Right lobe of liver (tissue), 6 donors: Measurements from ENCODE around the gene ECI1. TPM values are rescaled to one million over a fixed set of nuclear protein-coding genes. Genes with fewer than 3 reads are reported as not detected.
"Not testable (repeated sequence)": the region's sequence is repeated elsewhere in the genome, so short reads cannot be mapped to it uniquely, and the experiment has no call there.

Experiments
- ATAC-seq, 4 donors: fragments of 200-7000 bp; cut with Tn5 transposase; one replicate each; pipeline ENCODE4 v1.9.1; 2020; ENCODE audit warnings: mild to moderate bottlenecking in 4 of 4, moderate library complexity in 4 of 4
- DNase-seq, 3 donors: peaks; one replicate each; pipeline ENCODE4 v3.0.0-alpha.2; 2020
- H3K27ac ChIP-seq, 3 donors: fragments of 200-600 bp; one replicate each; pipeline ENCODE4 v1.8.0; 2022
- H3K27me3 ChIP-seq, 2 donors: fragments of 200-600 bp; one replicate each; pipeline ENCODE4 v1.8.0; 2022
- H3K36me3 ChIP-seq, 4 donors: fragments of 200-600 bp; sonication (generic) in 1 of 4; one replicate each; pipeline versions ENCODE4 v1.5.1 to v1.8.0; 2017 to 2022; ENCODE audit warnings: control low read depth in 1 of 4
- H3K4me1 ChIP-seq, 4 donors: fragments of 200-600 bp; sonication (generic) in 1 of 4; one replicate each; pipeline versions ENCODE4 v1.5.1 to v1.8.0; 2017 to 2022; ENCODE audit warnings: control low read depth in 1 of 4
- H3K4me3 ChIP-seq, 3 donors: fragments of 200-600 bp; one replicate each; pipeline ENCODE4 v1.8.0; 2022
- H3K9me3 ChIP-seq, 4 donors: fragments of 200-600 bp; sonication (generic) in 1 of 4; one replicate each; pipeline versions ENCODE4 v1.5.1 to v1.8.0; 2017 to 2022; ENCODE audit warnings: control low read depth in 1 of 4
- POLR2A ChIP-seq: fragments of 450-650 bp; IDR thresholded peaks from one replicate; pipeline ENCODE4 v1.6.1; 2017; ENCODE audit warnings: antibody characterized with exemption, mild to moderate bottlenecking
- WGBS: methylation state at CpG from one replicate; pipeline ENCODE4 v1.1.6; 2018; ENCODE audit warnings: low coverage, low lambda C conversion rate; ENCODE audit not compliant: insufficient coverage; ENCODE audit errors: missing lambda C conversion rate; 5-methylcytosine and 5-hydroxymethylcytosine counted together
- intact Hi-C, 2 donors: fragments of 100-400 bp; cut with DNase I; formaldehyde crosslinking; loops; one replicate each; pipeline versions ENCODE4 v1.11.2 to v1.14.1; 2022
- total RNA-seq, 6 experiments: library from RNA; depleted of rRNA in 2 of 6; stranded (reverse); fragments of >200 nt in 2 of 6; fragmentation: NEBNext Ultra II Directional in 3 of 6; extraction: Animal tissue kit (Norgen Biotek cat#: 25700) in 3 of 6; gene quantifications; one replicate each; pipeline versions ENCODE4 v1.1.0 to v1.2.4, GENCODE V29; 2016 to 2023
- TF ChIP-seq, protein P1 (sequence below), 4 donors: fragments of 200-600 bp in 3 of 4; fragments of 450-650 bp in 1 of 4; IDR thresholded peaks; one replicate each; pipeline versions ENCODE4 v1.5.1 to v1.8.0; 2016 to 2022; ENCODE audit warnings: antibody characterized with exemption in 4 of 4, mild to moderate bottlenecking in 2 of 4
- donor health status: DM: no; HTN: yes; CAD: no.
- donor health status: DM: no; HTN: no; CAD: no.
- donor health status: DM: no; HTN: no; CAD: no.
- donor health status: DM: no; HTN: yes; CAD: no.
- donor health status: DM: no; HTN: yes; CAD: no.

The ECI1 gene
- total RNA-seq, 6 experiments from 2014 or later = 68.1 to 150 (median 85.5) TPM

DNA sequence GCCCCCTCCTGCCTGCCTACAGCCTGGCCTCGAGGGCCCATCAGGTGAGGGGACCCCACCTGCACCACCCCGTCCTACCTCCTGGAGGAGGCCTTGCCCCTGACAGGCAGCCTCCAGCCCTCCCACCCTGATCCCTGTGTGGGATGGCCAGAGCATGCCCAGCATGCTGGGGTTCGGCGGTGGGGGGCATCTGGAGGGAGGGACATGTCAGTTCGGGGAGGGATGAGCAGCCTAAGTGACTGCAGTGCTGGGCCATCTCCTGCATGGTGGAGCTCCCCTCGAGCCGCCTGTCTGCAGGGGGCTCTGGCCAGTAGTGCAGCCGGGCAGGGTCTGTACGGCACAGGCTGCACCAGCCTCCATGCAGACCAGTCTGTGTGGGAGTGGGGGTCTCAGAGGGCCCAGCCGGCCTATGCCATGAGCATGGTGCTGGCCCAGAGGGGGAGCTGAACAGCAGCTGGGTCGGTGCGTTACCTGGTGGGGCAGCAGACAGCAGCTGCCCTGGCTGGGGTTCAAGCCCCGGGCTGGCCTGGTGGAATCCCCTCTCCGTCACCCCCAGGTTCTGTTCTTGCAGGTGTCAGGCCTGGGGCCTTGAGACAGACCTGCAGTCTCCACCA is 20.6 kb upstream of the ECI1 start:
- H3K4me3 ChIP-seq = no peak overlapping the region
- H3K27ac ChIP-seq = no peak overlapping the region
- TF ChIP-seq, protein P1, sequence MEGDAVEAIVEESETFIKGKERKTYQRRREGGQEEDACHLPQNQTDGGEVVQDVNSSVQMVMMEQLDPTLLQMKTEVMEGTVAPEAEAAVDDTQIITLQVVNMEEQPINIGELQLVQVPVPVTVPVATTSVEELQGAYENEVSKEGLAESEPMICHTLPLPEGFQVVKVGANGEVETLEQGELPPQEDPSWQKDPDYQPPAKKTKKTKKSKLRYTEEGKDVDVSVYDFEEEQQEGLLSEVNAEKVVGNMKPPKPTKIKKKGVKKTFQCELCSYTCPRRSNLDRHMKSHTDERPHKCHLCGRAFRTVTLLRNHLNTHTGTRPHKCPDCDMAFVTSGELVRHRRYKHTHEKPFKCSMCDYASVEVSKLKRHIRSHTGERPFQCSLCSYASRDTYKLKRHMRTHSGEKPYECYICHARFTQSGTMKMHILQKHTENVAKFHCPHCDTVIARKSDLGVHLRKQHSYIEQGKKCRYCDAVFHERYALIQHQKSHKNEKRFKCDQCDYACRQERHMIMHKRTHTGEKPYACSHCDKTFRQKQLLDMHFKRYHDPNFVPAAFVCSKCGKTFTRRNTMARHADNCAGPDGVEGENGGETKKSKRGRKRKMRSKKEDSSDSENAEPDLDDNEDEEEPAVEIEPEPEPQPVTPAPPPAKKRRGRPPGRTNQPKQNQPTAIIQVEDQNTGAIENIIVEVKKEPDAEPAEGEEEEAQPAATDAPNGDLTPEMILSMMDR (IDR thresholded peaks at IDR 0.05) = no peak
- TF ChIP-seq POLR2A = no peak
- H3K27me3 ChIP-seq = no peaks in the 10 kb centered on the region
- DNase-seq (no peak), ATAC-seq (no peak)
- intact Hi-C loops = no loop called here
- no CpG with 5 or more reads among the region's 14 CpGs for WGBS
- H3K9me3 ChIP-seq = no peaks in the 10 kb centered on the region
- peaks cover 0 to 9% (median 0%) of the 10 kb centered on the region in 4 donors for H3K4me1 ChIP-seq
- H3K36me3 ChIP-seq = no peaks in the 10 kb centered on the region

DNA sequence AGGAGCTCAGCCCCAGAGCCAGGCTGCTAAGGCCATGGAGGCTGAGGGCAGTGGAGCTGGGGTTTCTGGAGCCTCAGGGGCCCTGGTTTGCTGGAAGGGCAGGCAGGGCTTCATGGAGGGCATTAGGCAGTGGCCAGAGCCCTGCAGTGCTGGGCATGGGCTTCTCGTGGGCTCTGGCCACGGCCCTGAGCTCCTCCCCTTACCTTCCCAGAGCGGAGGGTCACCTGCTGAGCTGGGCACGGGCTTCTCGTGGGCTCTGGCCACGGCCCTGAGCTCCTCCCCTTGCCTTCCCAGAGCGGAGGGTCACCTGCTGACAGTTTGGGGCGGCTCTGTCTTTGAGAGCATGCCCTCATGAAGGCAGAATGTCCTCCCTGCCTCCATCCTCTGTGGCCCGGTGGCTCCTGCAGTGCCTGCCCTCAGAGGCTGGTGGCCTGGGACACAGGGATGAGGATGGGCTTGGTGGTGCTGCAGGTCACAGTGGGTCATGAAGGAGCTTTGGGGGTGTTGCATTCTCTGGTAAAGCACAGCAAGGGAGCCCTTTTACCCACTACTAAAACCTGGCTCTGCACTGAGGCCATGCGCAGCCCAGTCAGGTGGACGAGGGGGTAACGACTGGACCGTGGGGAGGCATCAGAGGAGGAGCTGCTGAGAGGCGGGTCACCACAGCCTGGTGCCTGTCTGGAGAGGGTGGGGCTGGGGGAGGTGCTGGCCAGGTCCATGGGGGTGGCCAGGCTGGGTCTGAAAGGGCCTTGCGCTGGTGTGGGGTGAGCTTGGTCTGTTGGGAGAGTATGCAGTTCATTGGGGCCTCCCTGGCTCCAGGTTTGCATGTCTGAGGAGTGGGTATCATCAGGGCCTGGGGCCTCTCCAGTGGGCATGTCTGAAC is 19.4 kb upstream of the ECI1 start:
- no peaks in the 10 kb centered on the region for H3K9me3 ChIP-seq
- H3K27me3 ChIP-seq = no peaks in the 10 kb centered on the region
- no peak for DNase-seq
- TF ChIP-seq POLR2A = no peak
- TF ChIP-seq, protein P1 (IDR thresholded peaks at IDR 0.05) = no peak
- H3K4me3 ChIP-seq = no peak overlapping the region
- no peak for ATAC-seq
- intact Hi-C loops = no loop called here
- no peaks in the 10 kb centered on the region for H3K36me3 ChIP-seq
- WGBS = 89% methylated on average over 9 of the region's 15 CpGs
- H3K4me1 ChIP-seq = peaks cover 0 to 14% (median 2%) of the 10 kb centered on the region in 4 donors
- no peak overlapping the region for H3K27ac ChIP-seq

DNA sequence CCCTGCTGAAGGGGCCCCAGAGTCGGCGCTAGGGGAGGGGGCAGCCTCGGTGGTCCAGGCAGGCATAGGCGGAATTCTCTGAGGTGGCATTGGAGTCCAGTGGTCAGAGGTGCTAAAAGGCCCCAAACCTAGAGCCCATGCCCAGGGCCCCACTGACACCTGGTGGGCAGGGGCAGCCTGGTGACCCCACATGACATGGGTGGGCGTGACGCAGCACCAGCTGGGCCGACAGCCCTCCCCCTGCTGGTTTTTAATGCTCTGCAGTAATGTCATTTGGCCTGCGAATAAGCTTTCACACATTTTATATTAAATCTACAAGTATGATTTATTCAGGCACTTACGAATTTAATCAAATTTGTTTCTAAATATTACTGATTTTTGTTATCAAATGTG is 18.7 kb upstream of the ECI1 start:
- Histone ChIP-seq H3K27me3 (no peaks in the 10 kb centered on the region), H3K36me3 (no peaks in the 10 kb centered on the region), H3K9me3 (no peaks in the 10 kb centered on the region), H3K27ac (no peak overlapping the region), H3K4me1 (peaks cover 0 to 14% (median 6%) of the 10 kb centered on the region in 4 donors), H3K4me3 (no peak overlapping the region)
- intact Hi-C loops = no loop called here
- ATAC-seq = no peak
- whole genome bisulfite sequencing = 90% methylated on average over 2 of the region's 9 CpGs
- TF ChIP-seq POLR2A = no peak
- TF ChIP-seq, protein P1 (IDR thresholded peaks at IDR 0.05) = no peak
- no peak for DNase-seq

DNA sequence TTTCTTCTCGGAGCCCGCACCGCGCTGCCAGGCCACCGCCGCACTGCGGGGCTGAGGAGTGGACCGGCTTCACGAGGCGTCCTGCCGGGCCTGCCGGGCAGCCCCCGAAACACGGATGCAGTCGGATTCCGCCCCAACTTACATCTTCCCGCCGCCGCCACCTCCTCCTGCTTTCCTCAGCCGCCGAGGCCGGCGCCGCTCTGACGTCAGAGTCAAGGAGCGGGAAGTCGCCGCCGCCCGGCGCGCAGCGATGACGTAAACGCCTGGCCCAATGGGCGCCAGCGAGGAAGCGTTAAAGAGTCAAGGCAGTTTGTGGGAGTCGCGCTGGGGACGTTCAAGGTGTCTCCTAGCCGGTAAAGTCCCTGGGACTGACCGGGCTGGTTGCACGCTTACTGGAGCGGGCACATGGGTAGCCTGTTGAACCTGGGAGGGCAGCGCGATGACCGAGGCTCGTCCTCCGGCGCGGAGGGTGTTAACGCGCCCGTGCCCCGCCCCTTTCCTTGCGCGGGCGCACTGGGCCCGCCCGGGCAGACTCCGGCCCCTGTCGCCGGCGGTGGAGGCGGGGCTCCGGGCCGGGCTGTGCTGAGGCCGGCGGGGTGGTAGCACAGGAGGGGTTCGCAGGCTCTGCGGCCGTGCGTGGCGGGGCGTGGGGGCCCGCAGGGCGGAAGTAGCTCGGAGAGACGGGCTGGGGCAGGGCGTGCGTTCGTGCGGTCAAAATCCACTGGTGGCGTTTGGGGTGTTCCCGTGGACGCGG is 16.7 kb upstream of the ECI1 start, which contains the start of gene RNPS1:
TSS of gene RNPS1 (minus strand) at position 214 of the 754 bp plus-strand sequence. CDS start 3,483 bp downstream, outside the sequence.
- peak within 1 kb of the TSS; percentile 89 to 99 (median 97) for H3K4me3 ChIP-seq
- DNase-seq (peak; percentile 96), ATAC-seq (peak; percentile 93 to 96 (median 95))
- TF ChIP-seq, protein P1 (IDR thresholded peaks at IDR 0.05) = no peak
- TF ChIP-seq POLR2A = peak; percentile 94
- 2% methylated on average over 10 of the region's 88 CpGs for WGBS
- H3K27me3 ChIP-seq = no peaks in the 10 kb centered on the region
- peaks cover 0 to 9% (median 0%) of the 10 kb centered on the region in 4 donors for H3K36me3 ChIP-seq
- H3K4me1 ChIP-seq = peaks cover 0 to 14% (median 6%) of the 10 kb centered on the region in 4 donors
- no peaks in the 10 kb centered on the region for H3K9me3 ChIP-seq
- intact Hi-C loops = no loop called here
- peak within 1 kb of the TSS; percentile 75 to 99 (median 97) for H3K27ac ChIP-seq

DNA sequence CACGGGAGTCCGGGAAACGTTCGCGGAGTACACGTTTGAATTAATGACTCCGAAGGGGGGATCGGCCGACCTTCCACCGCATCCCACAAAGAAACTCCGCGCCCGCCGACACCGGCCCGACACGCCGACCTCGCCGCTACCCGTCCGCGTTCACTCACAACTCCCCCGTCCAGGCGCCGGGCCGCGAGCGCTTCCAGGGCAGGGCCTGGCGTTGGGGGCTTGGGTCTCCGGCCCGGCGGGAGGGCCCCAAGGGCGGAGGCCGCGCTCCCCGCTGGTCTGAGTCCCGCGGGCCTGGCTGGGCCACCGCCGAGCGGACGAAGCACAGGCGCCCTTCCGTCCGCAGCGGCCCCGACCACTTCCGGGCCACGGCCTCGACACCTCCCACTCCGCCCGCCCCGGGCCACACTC is 16.1 kb upstream of the ECI1 start:
- peak; percentile 79 to 86 (median 82) for ATAC-seq
- WGBS = 0% methylated on average over 18 of the region's 54 CpGs
- peak overlapping the region; percentile 75 to 99 (median 97) for H3K27ac ChIP-seq

DNA sequence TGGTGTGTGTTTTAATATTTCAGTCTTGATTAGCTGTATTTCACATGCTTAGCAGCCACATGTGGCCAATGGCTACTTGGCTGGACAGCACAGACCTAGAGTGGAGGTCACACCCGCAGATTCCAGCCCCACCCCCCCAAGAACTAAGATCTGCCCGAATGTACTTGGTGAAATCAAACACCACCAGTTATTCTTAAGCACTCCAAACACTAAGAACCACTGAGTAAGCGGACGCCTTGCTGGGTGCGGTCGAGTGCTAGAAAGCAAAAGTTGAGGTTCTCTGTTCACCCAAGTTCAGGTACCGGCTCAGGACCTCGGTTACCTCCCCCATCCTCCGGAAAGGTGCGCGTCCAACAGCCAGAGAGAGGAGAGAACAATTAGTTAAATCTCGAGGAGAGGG is 15.5 kb upstream of the ECI1 start:
- DNase-seq, ATAC-seq, H3K27ac ChIP-seq, H3K27me3 ChIP-seq, intact Hi-C loops, H3K9me3 ChIP-seq: not testable (repeated sequence)
- WGBS = 17% methylated on average over 6 of the region's 12 CpGs
- H3K36me3 ChIP-seq = peaks cover 0 to 21% (median 9%) of the 10 kb centered on the region in 4 donors
- H3K4me1 ChIP-seq = peaks cover 0 to 14% (median 6%) of the 10 kb centered on the region in 4 donors
- H3K4me3 ChIP-seq = peak overlapping the region; percentile 89 to 99 (median 97)

More for the DNA sequence above, 16.1 kb upstream of the ECI1 start:
- intact Hi-C loops, H3K9me3 ChIP-seq, DNase-seq, H3K27me3 ChIP-seq: not testable (repeated sequence)
- peak overlapping the region; percentile 89 to 99 (median 97) for H3K4me3 ChIP-seq
- H3K4me1 ChIP-seq = peaks cover 0 to 14% (median 6%) of the 10 kb centered on the region in 4 donors
- H3K36me3 ChIP-seq = peaks cover 0 to 15% (median 3%) of the 10 kb centered on the region in 4 donors
